Measurements from ENCODE around the gene KLRG1.

The KLRG1 gene

DNA sequence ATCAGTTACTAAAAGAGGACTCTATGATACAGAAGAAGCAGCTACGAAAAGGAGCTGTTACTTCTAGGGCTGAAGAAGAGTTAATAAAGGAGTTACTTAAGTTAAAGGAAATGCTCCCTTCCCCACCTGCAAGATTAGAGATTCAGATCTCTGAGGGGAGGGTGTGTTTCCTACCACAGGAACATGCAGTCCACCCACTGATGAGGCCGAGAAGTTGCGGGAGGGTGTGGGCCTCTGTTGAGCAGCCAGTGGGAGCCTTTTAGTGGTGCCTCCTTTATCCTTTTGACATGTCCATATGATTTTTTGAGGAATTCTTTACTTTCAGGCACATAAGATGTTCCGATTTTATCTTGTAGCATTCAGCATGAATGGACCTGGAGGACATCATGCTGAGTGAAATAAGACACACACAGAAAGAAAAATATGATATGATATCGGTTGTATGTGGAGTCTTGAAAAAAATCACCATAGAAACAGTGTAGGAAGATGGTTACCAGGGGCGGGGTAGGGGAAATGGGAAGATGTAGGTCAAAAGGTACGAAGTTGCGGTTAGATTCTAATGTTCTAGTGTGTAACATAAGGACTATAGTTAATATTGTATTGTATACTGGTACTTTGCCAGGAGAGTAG is 35.5 kb upstream of the KLRG1 start:
- peaks cover 3% of the 10 kb centered on the region for H3K4me1 ChIP-seq (ENCODE audit: control insufficient read depth, low read depth, low read length)
- peaks cover 3% of the 10 kb centered on the region for H3K36me3 ChIP-seq (ENCODE audit: control insufficient read depth, low read depth, low read length)
- H3K9ac ChIP-seq (ENCODE audit: low read length), result no peak overlapping the region
- no peak overlapping the region for H3K27ac ChIP-seq (ENCODE audit: low read length)
- no peaks in the 10 kb centered on the region for H3K27me3 ChIP-seq (ENCODE audit: control insufficient read depth, insufficient read depth, low read length)
- H3K9me3 ChIP-seq (ENCODE audit: control insufficient read depth, low read depth, low read length), result peaks cover 15% of the 10 kb centered on the region
- no peak overlapping the region for H3K4me3 ChIP-seq (ENCODE audit: low read length)

DNA sequence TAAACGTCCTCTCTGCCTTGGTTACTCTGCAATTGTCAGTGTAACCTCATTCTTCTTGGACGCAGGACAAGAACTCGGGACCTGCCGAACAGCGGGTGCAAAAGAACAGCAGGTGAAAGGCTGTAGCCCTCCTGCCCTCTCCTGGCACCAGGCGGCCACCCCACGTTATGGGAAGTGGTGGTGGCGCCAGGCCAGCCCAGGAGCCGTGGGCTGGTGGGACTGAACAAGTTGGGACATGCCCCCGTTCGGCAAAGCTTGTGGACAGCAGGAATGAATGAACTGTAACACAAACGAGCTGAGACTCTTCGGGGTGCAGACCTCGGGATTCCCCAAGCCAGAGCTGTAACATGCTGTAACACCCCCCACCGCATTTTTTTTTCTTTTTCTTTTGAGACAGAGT is 33.3 kb upstream of the KLRG1 start:
- Histone ChIP-seq H3K36me3 (ENCODE audit: control insufficient read depth, low read depth, low read length) (peaks cover 3% of the 10 kb centered on the region), H3K27me3 (ENCODE audit: control insufficient read depth, insufficient read depth, low read length) (no peaks in the 10 kb centered on the region)

DNA sequence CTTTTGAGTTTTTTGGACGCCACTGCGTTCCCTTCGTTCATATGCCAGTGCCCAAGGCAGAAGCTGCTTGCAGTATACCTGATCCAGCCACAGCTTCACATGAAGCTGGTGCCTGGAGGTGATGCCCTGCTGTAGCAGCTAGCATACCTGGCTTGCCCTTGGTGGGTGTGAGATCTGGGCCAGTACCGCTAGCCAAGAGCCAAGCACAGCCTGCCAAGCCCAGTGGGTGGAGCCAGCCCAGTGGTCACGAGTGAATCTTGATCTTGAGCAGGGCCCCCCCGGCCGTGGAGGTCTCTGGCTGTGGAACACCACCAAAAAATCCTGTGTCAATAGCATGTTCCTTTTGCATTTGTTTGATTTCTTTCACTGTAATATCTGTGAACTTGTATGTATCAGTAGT is 32.6 kb upstream of the KLRG1 start:
- Histone ChIP-seq H3K36me3 (ENCODE audit: control insufficient read depth, low read depth, low read length) (peaks cover 3% of the 10 kb centered on the region), H3K9ac (ENCODE audit: low read length) (no peak overlapping the region), H3K27ac (ENCODE audit: low read length) (no peak overlapping the region), H3K27me3 (ENCODE audit: control insufficient read depth, insufficient read depth, low read length) (no peaks in the 10 kb centered on the region), H3K9me3 (ENCODE audit: control insufficient read depth, low read depth, low read length) (peaks cover 15% of the 10 kb centered on the region), H3K4me3 (ENCODE audit: low read length) (no peak overlapping the region), H3K4me1 (ENCODE audit: control insufficient read depth, low read depth, low read length) (no peaks in the 10 kb centered on the region)

More for the DNA sequence above, 33.3 kb upstream of the KLRG1 start:
- peaks cover 15% of the 10 kb centered on the region for H3K9me3 ChIP-seq (ENCODE audit: control insufficient read depth, low read depth, low read length)
- no peak overlapping the region for H3K4me3 ChIP-seq (ENCODE audit: low read length)
- no peak overlapping the region for H3K27ac ChIP-seq (ENCODE audit: low read length)
- H3K9ac ChIP-seq (ENCODE audit: low read length), result no peak overlapping the region
- no peaks in the 10 kb centered on the region for H3K4me1 ChIP-seq (ENCODE audit: control insufficient read depth, low read depth, low read length)

DNA sequence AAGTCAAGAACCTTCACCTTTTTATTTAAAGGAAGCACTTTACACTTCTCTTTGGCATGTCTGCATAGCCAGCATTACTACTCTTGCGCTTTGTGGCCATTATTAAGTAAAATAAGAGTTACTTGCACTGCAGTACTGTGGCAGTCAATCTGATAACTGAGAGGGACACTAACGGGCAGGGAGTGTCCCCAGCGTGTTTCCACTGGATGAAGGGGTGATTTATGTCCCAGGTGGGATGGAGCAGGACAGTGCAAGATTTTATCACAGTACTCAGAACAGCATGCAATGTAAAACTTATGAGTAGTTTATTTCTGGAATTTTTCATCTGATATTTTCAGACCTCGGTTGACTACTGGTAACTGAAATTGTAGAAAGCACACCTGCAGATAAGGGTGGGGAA is 31.8 kb upstream of the KLRG1 start:
- H3K4me3 ChIP-seq (ENCODE audit: low read length), result no peak overlapping the region
- H3K9me3 ChIP-seq (ENCODE audit: control insufficient read depth, low read depth, low read length), result peaks cover 15% of the 10 kb centered on the region
- no peak overlapping the region for H3K27ac ChIP-seq (ENCODE audit: low read length)
- H3K36me3 ChIP-seq (ENCODE audit: control insufficient read depth, low read depth, low read length), result peaks cover 3% of the 10 kb centered on the region
- H3K27me3 ChIP-seq (ENCODE audit: control insufficient read depth, insufficient read depth, low read length), result no peaks in the 10 kb centered on the region
- H3K4me1 ChIP-seq (ENCODE audit: control insufficient read depth, low read depth, low read length), result no peaks in the 10 kb centered on the region
- no peak overlapping the region for H3K9ac ChIP-seq (ENCODE audit: low read length)

DNA sequence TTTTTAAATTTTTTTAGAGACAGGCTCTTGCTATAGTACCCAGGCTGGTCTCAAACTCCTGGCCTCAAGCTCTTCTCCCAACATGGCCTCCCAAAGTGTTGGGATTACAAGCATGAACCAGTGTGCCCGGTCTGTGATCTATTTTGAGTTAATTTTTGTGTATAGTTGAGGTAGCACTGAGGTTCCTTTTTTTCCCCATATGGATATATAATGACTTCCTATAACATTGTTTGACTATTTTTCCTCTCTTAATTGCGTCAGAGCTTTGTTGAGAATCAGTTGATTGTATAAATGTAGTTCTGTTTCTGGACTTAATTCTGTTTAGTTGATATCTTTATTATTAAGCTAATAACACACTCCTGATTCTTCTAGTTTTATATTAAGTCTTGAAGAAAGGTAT is 31.3 kb upstream of the KLRG1 start:
- Histone ChIP-seq H3K36me3 (ENCODE audit: control insufficient read depth, low read depth, low read length) (peaks cover 1% of the 10 kb centered on the region), H3K9me3 (ENCODE audit: control insufficient read depth, low read depth, low read length) (peaks cover 12% of the 10 kb centered on the region), H3K4me1 (ENCODE audit: control insufficient read depth, low read depth, low read length) (no peaks in the 10 kb centered on the region), H3K9ac (ENCODE audit: low read length) (no peak overlapping the region), H3K4me3 (ENCODE audit: low read length) (no peak overlapping the region), H3K27ac (ENCODE audit: low read length) (no peak overlapping the region), H3K27me3 (ENCODE audit: control insufficient read depth, insufficient read depth, low read length) (no peaks in the 10 kb centered on the region)

DNA sequence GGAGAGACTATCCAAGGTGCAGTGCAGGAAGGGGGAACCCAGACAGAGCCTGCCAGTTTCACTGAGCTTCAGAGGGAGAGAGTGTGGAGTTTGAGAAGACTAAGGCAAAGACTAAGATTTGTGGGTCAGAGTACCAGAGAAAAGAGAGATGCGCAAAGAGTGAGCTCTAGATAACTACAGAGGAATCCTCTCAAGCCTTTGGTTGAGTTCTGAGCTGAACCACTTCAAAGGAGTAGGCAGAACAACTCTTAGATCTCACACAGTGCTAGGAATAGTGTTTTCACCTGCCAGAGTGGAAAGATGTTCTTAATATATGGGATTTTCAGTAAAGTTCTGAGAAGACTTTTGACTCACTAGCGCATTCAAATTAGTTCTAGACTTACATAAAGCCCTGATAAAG is 29.2 kb upstream of the KLRG1 start:
- no peak overlapping the region for H3K9ac ChIP-seq (ENCODE audit: low read length)
- H3K36me3 ChIP-seq (ENCODE audit: control insufficient read depth, low read depth, low read length), result no peaks in the 10 kb centered on the region
- H3K9me3 ChIP-seq (ENCODE audit: control insufficient read depth, low read depth, low read length), result no peaks in the 10 kb centered on the region
- H3K4me3 ChIP-seq (ENCODE audit: low read length), result no peak overlapping the region
- H3K4me1 ChIP-seq (ENCODE audit: control insufficient read depth, low read depth, low read length), result no peaks in the 10 kb centered on the region
- H3K27ac ChIP-seq (ENCODE audit: low read length), result no peak overlapping the region
- no peaks in the 10 kb centered on the region for H3K27me3 ChIP-seq (ENCODE audit: control insufficient read depth, insufficient read depth, low read length)

DNA sequence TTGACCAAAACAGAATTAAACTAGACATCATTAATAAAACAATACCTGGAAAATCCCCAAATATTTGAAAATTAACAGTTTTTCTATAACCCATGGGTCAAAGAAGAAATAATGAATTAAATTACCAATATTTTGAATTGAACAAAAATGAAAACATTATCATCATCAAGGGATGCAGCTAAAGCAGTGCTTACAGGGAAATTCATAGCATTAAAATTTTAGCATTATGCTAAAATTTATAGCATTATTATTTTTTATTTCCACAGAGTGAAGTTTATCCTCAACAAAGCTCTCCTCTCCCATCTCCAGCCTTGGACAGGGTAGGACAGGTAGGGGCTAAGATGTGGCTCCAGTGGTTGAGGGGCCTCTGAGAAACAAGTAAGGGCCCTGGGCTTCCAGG is 20.6 kb upstream of the KLRG1 start:
- H3K27me3 ChIP-seq (ENCODE audit: control insufficient read depth, insufficient read depth, low read length), result no peaks in the 10 kb centered on the region

DNA sequence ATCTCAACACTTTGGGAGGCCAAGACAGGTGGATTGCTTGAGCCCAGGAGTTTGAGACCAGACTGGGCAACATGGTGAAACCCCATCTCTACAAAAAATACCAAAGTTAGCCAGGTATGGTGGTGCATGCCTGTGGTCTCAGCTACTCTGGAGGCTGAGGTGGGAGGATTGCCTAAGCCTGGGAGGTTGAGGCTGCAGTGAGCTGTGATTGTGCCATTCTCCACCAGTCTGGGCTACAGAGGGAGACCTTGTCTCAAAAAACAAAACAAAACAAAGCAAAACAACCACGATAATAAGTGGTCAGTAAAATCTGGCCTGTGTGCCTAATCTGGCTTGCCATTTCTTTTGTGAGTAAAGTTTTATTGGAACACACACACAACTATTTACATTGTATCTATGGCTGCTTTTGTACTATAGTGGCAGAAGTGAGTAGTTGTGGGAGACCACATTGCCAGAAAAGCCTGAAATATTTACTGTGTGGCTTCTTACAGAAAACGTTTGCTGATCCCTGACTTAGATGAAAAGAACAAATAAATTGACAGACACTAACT is 19.4 kb upstream of the KLRG1 start:
- Histone ChIP-seq H3K4me3 (ENCODE audit: low read length) (no peak overlapping the region), H3K36me3 (ENCODE audit: control insufficient read depth, low read depth, low read length) (no peaks in the 10 kb centered on the region), H3K27me3 (ENCODE audit: control insufficient read depth, insufficient read depth, low read length) (no peaks in the 10 kb centered on the region), H3K9me3 (ENCODE audit: control insufficient read depth, low read depth, low read length) (peaks cover 7% of the 10 kb centered on the region), H3K9ac (ENCODE audit: low read length) (no peak overlapping the region), H3K27ac (ENCODE audit: low read length) (no peak overlapping the region), H3K4me1 (ENCODE audit: control insufficient read depth, low read depth, low read length) (no peaks in the 10 kb centered on the region)

More for the DNA sequence above, 20.6 kb upstream of the KLRG1 start:
- Histone ChIP-seq H3K27ac (ENCODE audit: low read length) (no peak overlapping the region), H3K9ac (ENCODE audit: low read length) (no peak overlapping the region), H3K4me1 (ENCODE audit: control insufficient read depth, low read depth, low read length) (no peaks in the 10 kb centered on the region), H3K9me3 (ENCODE audit: control insufficient read depth, low read depth, low read length) (peaks cover 7% of the 10 kb centered on the region), H3K36me3 (ENCODE audit: control insufficient read depth, low read depth, low read length) (no peaks in the 10 kb centered on the region), H3K4me3 (ENCODE audit: low read length) (no peak overlapping the region)

DNA sequence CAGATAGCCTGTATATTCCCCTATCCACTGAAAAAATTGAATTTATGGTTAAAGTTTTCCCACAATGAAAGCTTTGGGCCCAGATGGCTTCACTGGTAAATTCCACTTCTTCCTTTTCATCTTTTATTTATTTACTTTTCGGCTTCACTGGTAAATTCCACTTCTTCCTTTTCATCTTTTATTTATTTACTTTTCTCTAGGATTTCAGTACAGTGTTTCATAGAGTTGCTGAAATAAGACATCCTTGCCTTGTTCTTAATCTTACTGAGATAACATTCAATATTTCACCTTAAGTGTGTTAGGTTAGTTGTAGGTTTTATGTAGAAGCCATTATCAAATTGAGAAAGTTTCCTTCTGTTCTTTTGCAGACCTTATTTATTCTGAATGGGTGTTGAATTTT is 18.9 kb upstream of the KLRG1 start:
- no peaks in the 10 kb centered on the region for H3K27me3 ChIP-seq (ENCODE audit: control insufficient read depth, insufficient read depth, low read length)

DNA sequence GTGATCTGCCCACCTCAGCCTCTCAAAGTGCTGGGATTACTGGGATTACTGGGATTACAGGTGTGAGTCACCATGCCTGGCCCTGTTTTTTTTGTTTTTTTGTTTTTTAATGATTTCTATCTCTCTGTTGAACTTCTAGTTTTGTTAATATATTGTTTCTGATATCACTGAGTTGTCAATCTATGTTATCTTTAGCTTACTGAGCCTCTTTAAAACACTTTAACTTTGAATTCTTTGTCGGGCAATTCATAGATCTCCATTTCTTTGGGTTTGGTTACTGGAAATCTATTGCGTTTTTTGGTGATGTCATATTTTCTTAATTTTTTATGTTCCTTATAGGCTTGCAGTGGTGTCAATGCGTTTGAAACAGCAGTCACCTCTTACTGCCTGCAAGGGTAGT is 9.2 kb upstream of the KLRG1 start:
- H3K9ac ChIP-seq (ENCODE audit: low read length), result no peak overlapping the region
- no peaks in the 10 kb centered on the region for H3K36me3 ChIP-seq (ENCODE audit: control insufficient read depth, low read depth, low read length)
- no peak overlapping the region for H3K4me3 ChIP-seq (ENCODE audit: low read length)
- no peaks in the 10 kb centered on the region for H3K27me3 ChIP-seq (ENCODE audit: control insufficient read depth, insufficient read depth, low read length)
- no peak overlapping the region for H3K27ac ChIP-seq (ENCODE audit: low read length)
- H3K4me1 ChIP-seq (ENCODE audit: control insufficient read depth, low read depth, low read length), result no peaks in the 10 kb centered on the region
- H3K9me3 ChIP-seq (ENCODE audit: control insufficient read depth, low read depth, low read length), result no peaks in the 10 kb centered on the region

More for the DNA sequence above, 18.9 kb upstream of the KLRG1 start:
- no peaks in the 10 kb centered on the region for H3K4me1 ChIP-seq (ENCODE audit: control insufficient read depth, low read depth, low read length)
- no peak overlapping the region for H3K9ac ChIP-seq (ENCODE audit: low read length)
- no peak overlapping the region for H3K27ac ChIP-seq (ENCODE audit: low read length)
- peaks cover 7% of the 10 kb centered on the region for H3K9me3 ChIP-seq (ENCODE audit: control insufficient read depth, low read depth, low read length)
- H3K4me3 ChIP-seq (ENCODE audit: low read length), result no peak overlapping the region
- H3K36me3 ChIP-seq (ENCODE audit: control insufficient read depth, low read depth, low read length), result no peaks in the 10 kb centered on the region

DNA sequence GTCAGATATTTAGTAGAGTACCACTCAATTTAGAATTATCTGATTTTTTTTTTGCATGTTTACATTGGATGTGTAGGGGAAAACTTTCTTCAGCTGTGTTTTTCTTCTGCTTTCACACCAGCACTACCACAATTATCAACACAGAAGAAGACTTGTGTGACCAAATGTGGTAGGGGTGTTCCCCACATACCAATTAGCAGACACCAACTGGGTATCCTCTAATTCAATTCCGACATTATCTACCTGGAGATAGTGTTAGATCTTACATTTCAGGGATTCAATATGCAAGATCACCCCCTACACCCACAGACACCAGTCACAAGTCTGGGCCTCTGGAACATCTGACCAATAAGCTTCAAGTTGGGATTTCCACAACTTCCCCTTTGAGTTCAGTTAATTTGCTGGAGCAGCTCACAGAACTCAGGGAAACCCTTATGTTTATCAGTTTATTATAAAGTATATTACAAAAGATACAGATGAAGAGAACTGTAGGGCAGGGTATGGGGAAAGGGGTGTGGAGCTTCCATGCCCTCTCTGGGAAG is 4.1 kb upstream of the KLRG1 start:
- H3K9ac ChIP-seq (ENCODE audit: low read length), result no peak overlapping the region
- no peaks in the 10 kb centered on the region for H3K27me3 ChIP-seq (ENCODE audit: control insufficient read depth, insufficient read depth, low read length)
- no peaks in the 10 kb centered on the region for H3K36me3 ChIP-seq (ENCODE audit: control insufficient read depth, low read depth, low read length)
- no peak overlapping the region for H3K27ac ChIP-seq (ENCODE audit: low read length)
- no peak overlapping the region for H3K4me3 ChIP-seq (ENCODE audit: low read length)
- no peaks in the 10 kb centered on the region for H3K4me1 ChIP-seq (ENCODE audit: control insufficient read depth, low read depth, low read length)
- H3K9me3 ChIP-seq (ENCODE audit: control insufficient read depth, low read depth, low read length), result no peaks in the 10 kb centered on the region

DNA sequence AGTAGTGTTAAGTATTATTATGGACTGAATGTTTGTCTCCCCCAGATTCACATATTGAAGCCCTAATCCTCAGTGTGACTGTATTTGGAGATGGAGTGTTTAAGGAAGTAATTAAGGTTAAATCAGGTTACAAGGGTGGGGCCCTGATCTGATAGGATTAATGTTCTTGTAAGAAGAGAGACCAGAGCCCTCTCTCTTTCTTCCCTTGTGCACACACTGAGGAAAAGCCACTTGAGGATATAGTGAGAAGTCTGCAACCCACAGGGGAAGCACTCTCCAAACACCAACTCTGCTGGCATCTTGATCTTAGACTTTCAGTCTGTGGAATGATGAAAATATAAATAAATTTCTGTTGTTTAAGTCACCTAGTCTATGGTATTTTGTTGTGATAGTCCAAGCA is 2.2 kb upstream of the KLRG1 start:
- Histone ChIP-seq H3K9ac (ENCODE audit: low read length) (no peak overlapping the region), H3K27me3 (ENCODE audit: control insufficient read depth, insufficient read depth, low read length) (no peaks in the 10 kb centered on the region), H3K9me3 (ENCODE audit: control insufficient read depth, low read depth, low read length) (no peaks in the 10 kb centered on the region), H3K27ac (ENCODE audit: low read length) (no peak overlapping the region), H3K4me3 (ENCODE audit: low read length) (no peak overlapping the region), H3K36me3 (ENCODE audit: control insufficient read depth, low read depth, low read length) (no peaks in the 10 kb centered on the region), H3K4me1 (ENCODE audit: control insufficient read depth, low read depth, low read length) (no peaks in the 10 kb centered on the region)

Data from iPS-18a (cell line).